IgD-negative memory B cell (primary cell): Measurements from ENCODE around the gene MARCHF3. TPM values are rescaled to one million over a fixed set of nuclear protein-coding genes. Genes with fewer than 3 reads are reported as not detected.
A peak's percentile ranks its signal among the peaks of the same experiment; 100 is the strongest.
"Not testable (repeated sequence)": the region's sequence is repeated elsewhere in the genome, so short reads cannot be mapped to it uniquely, and the experiment has no call there.

Experiments used
- H3K27ac Mint-ChIP-seq, 3 donors: one replicate each; pipeline ENCODE4 v1.8.0; 2020 to 2022; ENCODE audit warnings: mild to moderate bottlenecking in 3 of 3, mixed read lengths in 3 of 3, moderate library complexity in 1 of 3
- H3K27me3 Mint-ChIP-seq: one replicate; pipeline ENCODE4 v1.8.0; 2021; ENCODE audit warnings: mixed read lengths
- H3K36me3 Mint-ChIP-seq: one replicate; pipeline ENCODE4 v1.8.0; 2020; ENCODE audit warnings: mild to moderate bottlenecking, mixed read lengths
- H3K4me1 Mint-ChIP-seq, 3 donors: one replicate each; pipeline ENCODE4 v1.8.0; 2020 to 2022; ENCODE audit warnings: mixed read lengths in 3 of 3, mild to moderate bottlenecking in 1 of 3
- H3K4me3 Mint-ChIP-seq, 4 donors: one replicate each; pipeline ENCODE4 v1.8.0; 2020 to 2022; ENCODE audit warnings: mild to moderate bottlenecking in 4 of 4, mixed read lengths in 4 of 4, moderate library complexity in 3 of 4
- H3K9me3 Mint-ChIP-seq, 3 donors: one replicate each; pipeline ENCODE4 v1.8.0; 2020 to 2021; ENCODE audit warnings: mixed read lengths in 3 of 3, mild to moderate bottlenecking in 1 of 3
- polyA plus RNA-seq: library from polyadenylated mRNA; unstranded; fragments of 300-500 nt; fragmentation: Illumina TruSeq; gene quantifications from one replicate; pipeline ENCODE4 v1.2.3, GENCODE V29; 2021

The MARCHF3 gene
- polyA plus RNA-seq, 1 donor from 2014 or later: 31.7 TPM

GRCh38 chr5:127029581-127030258 is 638 bp downstream of the MARCHF3 start:
- Mint-ChIP-seq H3K9me3 (no peaks in the 10 kb centered on the region), H3K27ac (peak overlapping the region; percentile 31 to 71 (median 68)), H3K27me3 (no peaks in the 10 kb centered on the region), H3K4me3 (peak overlapping the region; percentile 93 to 98 (median 96)), H3K36me3 (no peaks in the 10 kb centered on the region), H3K4me1 (peaks cover 31 to 37% (median 32%) of the 10 kb centered on the region in 3 donors)

GRCh38 chr5:127028822-127029457 is 1.4 kb downstream of the MARCHF3 start:
- Mint-ChIP-seq H3K27ac (peak overlapping the region in 2 of 3 donors; percentile 31 to 68), H3K4me3 (peak overlapping the region; percentile 93 to 98 (median 96)), H3K9me3 (no peaks in the 10 kb centered on the region), H3K4me1 (peaks cover 33 to 37% (median 37%) of the 10 kb centered on the region in 3 donors), H3K36me3 (no peaks in the 10 kb centered on the region), H3K27me3 (no peaks in the 10 kb centered on the region)

- peaks cover 35 to 41% (median 35%) of the 10 kb centered on the region in 3 donors for H3K4me1 Mint-ChIP-seq
Measured at GRCh38 chr5:127027539-127027938, 2.8 kb downstream of the MARCHF3 start.

GRCh38 chr5:127026166-127026565 is 4.2 kb downstream of the MARCHF3 start:
- no peaks in the 10 kb centered on the region for H3K9me3 Mint-ChIP-seq
- peaks cover 29 to 54% (median 35%) of the 10 kb centered on the region in 3 donors for H3K4me1 Mint-ChIP-seq
- H3K4me3 Mint-ChIP-seq: peak overlapping the region in 1 of 4 donors; percentile 4
- no peaks in the 10 kb centered on the region for H3K27me3 Mint-ChIP-seq
- no peaks in the 10 kb centered on the region for H3K36me3 Mint-ChIP-seq
- peak overlapping the region in 1 of 3 donors; percentile 55 for H3K27ac Mint-ChIP-seq

More at GRCh38 chr5:127027539-127027938, 2.8 kb downstream of the MARCHF3 start:
- Mint-ChIP-seq H3K27me3 (no peaks in the 10 kb centered on the region), H3K36me3 (no peaks in the 10 kb centered on the region), H3K4me3 (peak overlapping the region in 1 of 4 donors; percentile 60), H3K27ac (peak overlapping the region in 1 of 3 donors; percentile 19), H3K9me3 (no peaks in the 10 kb centered on the region)

- H3K4me1 Mint-ChIP-seq: peaks cover 29 to 59% (median 35%) of the 10 kb centered on the region in 3 donors
- H3K36me3 Mint-ChIP-seq: no peaks in the 10 kb centered on the region
- H3K9me3 Mint-ChIP-seq: no peaks in the 10 kb centered on the region
- peak overlapping the region; percentile 13 to 71 (median 55) for H3K27ac Mint-ChIP-seq
- H3K4me3 Mint-ChIP-seq: peak overlapping the region in 1 of 4 donors; percentile 4
- H3K27me3 Mint-ChIP-seq: no peaks in the 10 kb centered on the region
Measured at GRCh38 chr5:127025467-127025866, 4.9 kb downstream of the MARCHF3 start.

- H3K4me1 Mint-ChIP-seq: peaks cover 34 to 66% (median 37%) of the 10 kb centered on the region in 3 donors
- H3K4me3 Mint-ChIP-seq: peak overlapping the region in 1 of 4 donors; percentile 4
- no peaks in the 10 kb centered on the region for H3K9me3 Mint-ChIP-seq
- peaks cover 4% of the 10 kb centered on the region for H3K36me3 Mint-ChIP-seq
- no peaks in the 10 kb centered on the region for H3K27me3 Mint-ChIP-seq
- H3K27ac Mint-ChIP-seq: no peak overlapping the region
Measured at GRCh38 chr5:127024821-127025220, 5.5 kb downstream of the MARCHF3 start.

- not testable (repeated sequence) for H3K27me3 Mint-ChIP-seq, H3K4me3 Mint-ChIP-seq, H3K9me3 Mint-ChIP-seq, H3K36me3 Mint-ChIP-seq
- Mint-ChIP-seq H3K4me1 (peaks cover 30 to 64% (median 39%) of the 10 kb centered on the region in 3 donors), H3K27ac (peak overlapping the region in 1 of 3 donors; percentile 82)
Measured at GRCh38 chr5:127023552-127024191, 6.7 kb downstream of the MARCHF3 start.

- H3K4me1 Mint-ChIP-seq: peaks cover 28 to 61% (median 37%) of the 10 kb centered on the region in 3 donors
- H3K4me3 Mint-ChIP-seq: no peak overlapping the region
- peaks cover 4% of the 10 kb centered on the region for H3K36me3 Mint-ChIP-seq
- H3K9me3 Mint-ChIP-seq: no peaks in the 10 kb centered on the region
- H3K27ac Mint-ChIP-seq: no peak overlapping the region
- no peaks in the 10 kb centered on the region for H3K27me3 Mint-ChIP-seq
Measured at GRCh38 chr5:127022846-127023245, 7.5 kb downstream of the MARCHF3 start.

- Mint-ChIP-seq H3K4me1 (peaks cover 14 to 49% (median 29%) of the 10 kb centered on the region in 3 donors), H3K36me3 (peaks cover 6% of the 10 kb centered on the region), H3K4me3 (no peak overlapping the region), H3K27ac (peak overlapping the region; percentile 0 to 85 (median 9)), H3K27me3 (no peaks in the 10 kb centered on the region), H3K9me3 (peaks cover 0 to 2% (median 0%) of the 10 kb centered on the region in 3 donors)
Measured at GRCh38 chr5:127019928-127020327, 10.4 kb downstream of the MARCHF3 start.

- not testable (repeated sequence) for H3K27ac Mint-ChIP-seq, H3K27me3 Mint-ChIP-seq, H3K4me3 Mint-ChIP-seq, H3K36me3 Mint-ChIP-seq, H3K9me3 Mint-ChIP-seq
- H3K4me1 Mint-ChIP-seq: peaks cover 38 to 64% (median 48%) of the 10 kb centered on the region in 3 donors
Measured at GRCh38 chr5:127016722-127017121, 13.6 kb downstream of the MARCHF3 start.

- Mint-ChIP-seq H3K36me3 (peaks cover 6% of the 10 kb centered on the region), H3K9me3 (peaks cover 0 to 2% (median 0%) of the 10 kb centered on the region in 3 donors), H3K27me3 (peaks cover 2% of the 10 kb centered on the region), H3K4me3 (no peak overlapping the region), H3K27ac (no peak overlapping the region), H3K4me1 (peaks cover 38 to 61% (median 49%) of the 10 kb centered on the region in 3 donors)
Measured at GRCh38 chr5:127015716-127016115, 14.6 kb downstream of the MARCHF3 start.

- Mint-ChIP-seq H3K4me1 (peaks cover 37 to 55% (median 50%) of the 10 kb centered on the region in 3 donors), H3K36me3 (peaks cover 6% of the 10 kb centered on the region), H3K9me3 (peaks cover 0 to 2% (median 0%) of the 10 kb centered on the region in 3 donors), H3K27ac (no peak overlapping the region), H3K27me3 (peaks cover 2% of the 10 kb centered on the region), H3K4me3 (peak overlapping the region in 1 of 4 donors; percentile 33)
Measured at GRCh38 chr5:127014573-127014972, 15.8 kb downstream of the MARCHF3 start.

- Mint-ChIP-seq H3K4me1 (peaks cover 33 to 50% (median 46%) of the 10 kb centered on the region in 3 donors), H3K36me3 (peaks cover 6% of the 10 kb centered on the region), H3K4me3 (peak overlapping the region in 3 of 4 donors; percentile 5 to 76 (median 21)), H3K9me3 (peaks cover 0 to 2% (median 0%) of the 10 kb centered on the region in 3 donors), H3K27me3 (peaks cover 2% of the 10 kb centered on the region), H3K27ac (no peak overlapping the region)
Measured at GRCh38 chr5:127013407-127013806, 17.0 kb downstream of the MARCHF3 start.

- H3K27me3 Mint-ChIP-seq: peaks cover 2% of the 10 kb centered on the region
- H3K36me3 Mint-ChIP-seq: peaks cover 6% of the 10 kb centered on the region
- peaks cover 37 to 50% (median 46%) of the 10 kb centered on the region in 3 donors for H3K4me1 Mint-ChIP-seq
- H3K9me3 Mint-ChIP-seq: peaks cover 0 to 2% (median 0%) of the 10 kb centered on the region in 3 donors
- no peak overlapping the region for H3K27ac Mint-ChIP-seq
- peak overlapping the region in 2 of 4 donors; percentile 21 to 76 for H3K4me3 Mint-ChIP-seq
Measured at GRCh38 chr5:127012916-127013315, 17.4 kb downstream of the MARCHF3 start.
